HG03521 (cell line): ENCODE data around the gene MTCL1.

Experiments used
- ATAC-seq: cut with Tn5 transposase; IDR thresholded peaks from one replicate; pipeline ENCODE4 v1.9.1; 2021; ENCODE audit warnings: mild to moderate bottlenecking, moderate library complexity; ENCODE audit not compliant: unreplicated experiment

Gene MTCL1

GRCh38 chr18:8826971-8827370, 121.6 kb downstream of the MTCL1 start:
- no peak for ATAC-seq

DNA sequence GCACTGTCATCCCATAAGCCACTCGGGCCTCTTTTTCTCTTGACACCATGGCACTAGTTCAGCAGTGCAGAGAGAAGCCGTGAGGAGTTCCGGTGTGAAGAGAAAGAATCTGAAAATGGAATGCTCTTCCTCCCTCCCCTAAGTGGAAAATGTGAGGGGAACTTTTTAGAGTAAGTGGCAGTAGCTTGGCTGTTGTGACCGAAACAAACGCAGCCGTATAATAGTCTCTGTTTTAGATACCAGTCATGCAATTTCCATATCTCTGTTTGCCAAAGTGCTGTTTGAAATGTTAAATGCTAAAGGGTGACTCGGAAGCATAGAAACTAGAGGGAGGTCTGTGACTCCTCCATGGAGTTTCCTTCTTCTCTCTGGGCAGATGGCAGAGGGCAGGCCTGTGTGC, 122.9 kb downstream of the MTCL1 start:
- ATAC-seq, result no peak

DNA sequence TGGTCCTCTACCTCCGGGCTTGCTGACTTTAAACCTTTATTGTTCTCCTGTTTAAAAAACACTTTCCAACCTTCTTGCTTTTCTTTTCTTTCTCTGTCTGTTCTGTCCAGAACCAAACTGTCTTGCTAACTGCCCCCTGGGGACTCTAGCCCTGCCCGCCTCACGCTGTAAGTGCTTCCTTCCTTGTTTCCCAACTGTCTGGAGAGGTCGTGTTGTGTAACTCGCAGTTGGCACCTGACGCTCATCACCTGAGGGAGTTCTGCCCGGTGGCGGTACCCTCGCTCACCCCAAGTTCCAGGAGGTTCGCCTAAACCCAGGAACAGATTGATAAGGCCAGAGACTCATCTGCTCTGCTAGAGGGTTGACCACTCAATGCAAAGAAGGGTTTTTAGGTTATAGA, 123.4 kb downstream of the MTCL1 start:
- no peak for ATAC-seq

DNA sequence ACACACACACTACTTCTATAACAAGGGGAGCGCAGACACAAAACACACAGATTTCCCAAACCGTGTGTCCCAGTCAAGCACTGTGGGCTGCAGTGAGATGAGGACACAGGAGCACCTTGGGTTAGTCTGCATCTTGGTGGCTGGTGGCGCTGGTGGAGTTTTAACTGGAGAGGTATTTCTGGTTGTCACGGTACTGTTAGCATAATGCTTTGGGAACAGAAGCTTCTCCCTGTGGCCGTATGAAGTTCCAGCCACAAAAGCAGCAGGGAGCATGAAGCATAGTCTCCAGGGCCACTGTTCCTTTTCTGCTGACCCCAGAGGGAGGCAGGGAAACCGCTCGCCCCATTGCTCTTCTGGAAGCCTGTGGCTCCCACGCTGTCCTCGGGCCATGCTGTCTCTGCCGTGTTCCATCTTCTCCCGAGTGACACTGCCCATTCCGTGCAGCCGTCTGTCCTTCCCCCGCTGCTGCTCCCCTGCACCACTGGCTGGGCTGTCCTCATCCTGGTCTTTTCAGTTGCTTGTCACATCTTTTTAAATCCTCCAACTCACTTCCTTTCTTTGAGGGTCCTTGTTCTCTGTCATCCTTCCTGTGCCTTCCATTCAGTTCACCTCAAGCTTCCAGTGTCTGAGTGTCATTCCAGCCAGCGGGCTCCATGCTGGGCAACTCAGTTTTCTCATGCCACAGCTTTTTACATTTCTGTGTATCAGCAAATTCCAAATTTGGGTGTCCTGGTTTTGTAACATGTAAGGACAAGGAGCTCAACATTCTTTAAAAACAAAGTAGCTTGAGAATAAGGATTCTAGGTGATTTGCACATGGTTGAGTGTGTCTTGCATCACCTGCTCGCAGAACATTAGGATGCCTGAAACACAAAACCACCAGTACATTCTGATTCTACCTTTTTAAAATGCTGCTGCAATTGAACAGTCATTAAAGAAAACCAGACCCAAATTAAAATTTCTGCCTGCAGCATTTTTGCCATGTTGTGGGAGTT, 125.0 kb downstream of the MTCL1 start:
- ATAC-seq, result no peak

GRCh38 chr18:8831112-8831511, 125.8 kb downstream of the MTCL1 start:
- ATAC-seq, result no peak

DNA sequence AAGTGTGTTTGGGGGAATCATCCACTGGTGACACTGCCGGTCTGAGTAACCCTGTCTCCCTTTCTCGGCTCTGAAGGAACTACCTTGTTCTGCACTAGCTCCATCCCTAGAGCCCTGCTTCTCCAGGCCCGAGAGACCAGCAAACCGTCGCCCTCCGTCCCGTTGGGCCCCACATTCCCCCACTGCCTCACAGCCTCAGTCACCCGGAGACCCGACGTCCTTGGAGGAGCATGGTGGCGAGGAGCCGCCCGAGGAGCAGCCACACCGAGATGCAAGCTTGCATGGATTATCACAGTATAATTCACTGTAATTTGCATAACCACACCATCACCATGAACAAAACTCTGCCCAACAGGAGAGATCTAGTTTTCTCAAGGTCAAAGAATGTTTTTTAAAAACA, 126.2 kb downstream of the MTCL1 start:
- no peak for ATAC-seq

- no peak for ATAC-seq
Measured at GRCh38 chr18:8833480-8833879, 128.1 kb downstream of the MTCL1 start.

GRCh38 chr18:8834881-8835280, 129.5 kb downstream of the MTCL1 start:
- ATAC-seq, result no peak

- no peak for ATAC-seq
Measured at GRCh38 chr18:8835521-8835953, 130.2 kb downstream of the MTCL1 start.

GRCh38 chr18:8839281-8839680, 133.9 kb downstream of the MTCL1 start:
- no peak for ATAC-seq

GRCh38 chr18:8841781-8842485, 136.6 kb downstream of the MTCL1 start:
- ATAC-seq, result no peak

DNA sequence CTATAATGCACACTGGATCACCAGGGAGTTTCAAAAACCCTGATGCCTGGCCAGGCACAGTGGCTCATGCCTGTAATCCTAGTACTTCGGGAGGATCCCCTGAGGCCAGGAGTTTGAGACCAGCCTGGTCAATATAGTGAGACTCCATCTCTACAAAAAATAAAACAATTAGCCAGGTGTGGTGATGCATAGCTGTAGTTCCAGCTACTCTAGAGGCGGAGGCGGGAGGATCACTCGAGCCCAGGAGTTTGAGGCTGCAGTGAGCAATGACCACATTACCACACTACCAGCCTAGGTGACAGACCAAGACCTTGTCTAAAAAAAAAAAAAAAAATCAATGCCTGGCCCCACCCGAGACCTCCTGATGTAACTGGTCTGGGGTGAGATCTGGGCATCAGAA, 137.2 kb downstream of the MTCL1 start:
- no peak for ATAC-seq

- ATAC-seq, result no peak
Measured at GRCh38 chr18:8843005-8843404, 137.6 kb downstream of the MTCL1 start.

DNA sequence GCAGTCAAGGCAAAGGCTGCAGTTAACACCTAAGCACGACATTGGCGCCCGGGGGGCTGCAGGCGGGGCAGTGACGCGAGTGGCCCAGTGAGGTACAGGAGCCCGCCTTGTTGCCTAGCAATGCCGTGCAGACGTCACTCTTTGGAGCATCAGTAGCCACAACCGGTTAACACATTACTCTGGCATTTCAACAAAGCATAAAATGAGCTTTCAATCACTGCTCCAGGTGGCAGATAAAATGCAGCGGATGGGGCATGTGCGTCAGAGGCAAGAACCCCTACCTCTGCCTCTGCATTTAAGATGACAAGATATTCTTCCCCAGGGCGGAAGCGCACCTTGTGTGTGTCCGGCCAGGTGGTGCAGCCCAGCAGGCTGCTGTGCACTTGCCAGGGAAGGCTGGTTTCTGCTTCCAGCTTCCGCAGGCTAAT, 139.4 kb downstream of the MTCL1 start:
- ATAC-seq, result no peak

DNA sequence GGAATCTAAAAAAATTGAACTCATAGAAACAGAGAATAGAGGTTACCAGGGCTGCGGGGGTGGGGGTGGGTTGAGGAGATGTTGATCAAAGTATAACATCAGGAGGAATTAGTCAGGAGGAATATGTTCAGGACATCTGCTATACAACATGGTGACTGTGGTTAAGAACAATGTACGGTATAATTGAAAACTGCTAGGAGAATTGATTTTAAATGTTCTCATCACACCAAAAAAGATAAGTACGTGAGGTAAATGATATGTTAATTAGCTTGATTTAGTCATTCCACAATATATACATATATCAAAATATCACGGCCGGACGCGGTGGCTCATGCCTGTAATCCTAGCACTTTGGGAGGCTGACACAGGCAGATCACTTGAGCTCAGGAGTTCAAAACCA, 140.2 kb downstream of the MTCL1 start:
- no peak for ATAC-seq

DNA sequence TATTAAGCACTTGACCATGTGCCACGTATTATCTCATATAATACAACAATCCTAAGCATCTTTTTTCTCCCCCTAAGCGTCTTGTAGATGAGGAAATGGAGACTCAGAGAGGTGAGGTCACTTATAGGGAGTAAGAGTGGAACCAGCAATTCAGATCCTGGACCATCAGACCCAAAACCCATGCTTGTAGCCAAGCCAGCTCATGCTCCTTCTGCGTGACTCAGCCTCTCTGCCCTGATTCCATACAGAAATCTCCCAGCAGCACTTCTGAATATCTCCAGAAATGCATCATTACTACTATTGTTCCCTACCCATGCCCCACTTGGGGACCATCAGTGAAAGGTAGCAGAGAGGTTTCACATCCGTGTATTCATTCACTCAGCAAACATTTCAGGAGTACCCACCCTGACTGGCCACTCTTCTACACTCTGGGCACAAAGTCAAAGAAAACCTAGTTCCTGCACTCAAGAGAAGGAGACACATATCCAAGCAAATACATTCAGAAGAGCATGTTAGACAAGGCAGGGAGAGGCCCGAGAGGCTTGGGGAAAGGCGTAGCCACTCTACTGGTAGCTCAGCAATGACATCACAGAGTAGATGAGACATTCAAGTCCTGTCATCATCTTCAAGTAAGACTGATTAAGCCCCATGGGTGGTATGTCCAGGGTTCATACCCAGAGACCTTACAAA, 141.9 kb downstream of the MTCL1 start:
- ATAC-seq, result no peak

DNA sequence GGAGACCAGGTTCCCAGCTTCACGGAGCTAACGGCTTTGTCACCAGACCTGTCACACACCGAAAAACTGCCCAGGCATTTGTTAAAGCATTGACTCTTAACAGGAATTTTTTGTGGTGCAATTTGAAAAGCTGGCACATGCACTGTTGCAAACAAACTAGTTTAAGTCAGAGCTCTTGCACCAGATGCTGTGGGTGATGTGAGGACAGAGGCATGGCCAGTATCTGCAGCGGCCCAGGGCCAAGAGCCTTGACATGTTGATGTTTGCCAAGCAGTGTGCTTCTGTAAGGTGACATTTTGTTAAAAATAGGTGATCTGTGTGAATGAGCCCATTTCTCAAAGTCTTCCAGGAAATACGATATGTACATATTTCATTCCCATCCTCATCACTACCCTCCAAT, 142.5 kb downstream of the MTCL1 start:
- ATAC-seq, result no peak

DNA sequence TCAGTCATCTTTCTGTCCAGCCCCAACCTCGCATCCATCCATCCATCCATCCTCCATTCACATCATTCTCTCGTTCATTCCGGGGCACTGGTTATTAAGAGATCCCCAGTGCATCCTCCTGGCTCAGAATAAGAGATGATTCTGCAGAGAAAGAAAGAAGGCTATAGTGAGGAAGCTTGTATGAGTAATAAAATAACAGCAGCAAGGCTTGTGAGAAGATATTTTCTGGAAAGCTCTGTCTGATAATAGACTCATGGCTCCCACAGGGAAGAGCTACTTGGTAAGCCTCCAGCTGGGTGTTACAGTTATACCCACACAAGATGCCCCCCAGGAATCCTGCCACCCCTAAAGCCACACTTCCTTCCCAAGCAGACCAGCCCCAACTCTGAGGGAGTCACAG, 143.2 kb downstream of the MTCL1 start:
- ATAC-seq, result no peak

GRCh38 chr18:8849696-8850095, 144.3 kb downstream of the MTCL1 start:
- ATAC-seq, result no peak

GRCh38 chr18:8851659-8852058, 146.3 kb downstream of the MTCL1 start:
- ATAC-seq, result no peak

DNA sequence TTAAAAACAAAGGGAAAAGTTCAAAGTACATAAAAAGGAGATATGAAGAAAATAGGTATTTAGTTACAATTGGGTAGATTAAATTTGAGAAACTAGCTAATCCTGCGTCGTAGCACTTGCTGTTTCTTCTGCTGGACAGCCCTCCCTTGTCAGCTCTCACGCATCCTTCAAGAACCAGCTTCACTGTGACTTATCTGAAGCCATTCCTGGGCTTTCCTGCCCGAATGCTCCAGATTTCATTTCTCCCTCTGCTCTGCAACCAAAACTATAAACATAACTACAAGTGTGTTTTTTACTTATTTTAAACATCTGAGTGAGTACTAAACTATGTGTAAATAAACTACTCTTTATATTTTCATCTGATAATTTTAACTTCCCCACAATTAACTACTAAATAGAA, 149.2 kb downstream of the MTCL1 start:
- ATAC-seq, result no peak
